HepG2 (cell line): Measurements from ENCODE around the gene FAM216A. TPM values are rescaled to one million over a fixed set of nuclear protein-coding genes. Genes with fewer than 3 reads are reported as not detected.
A peak's percentile ranks its signal among the peaks of the same experiment; 100 is the strongest.

Experiments
- ATAC-seq: fragments of 200-7000 bp; cut with Tn5 transposase; 3 replicates; pipeline ENCODE4 v1.9.1; 2020; ENCODE audit warnings: mild to moderate bottlenecking, moderate library complexity
- BruUV-seq: library from RNA; stranded (reverse); fragments of 400-500 nt; replicated peaks from 2 replicates; lab custom pipeline; 2021; lab: Mats Ljungman, UMichigan
- CTCF ChIA-PET: fragments of 300-600 bp; formaldehyde crosslinking; extraction: SDS; loops from one replicate; lab custom pipeline; 2021; ENCODE audit warnings: low total read pairs, inconsistent platforms, low intra/inter-chr PET ratio; lab: Yijun Ruan, JAX
- POLR2A ChIA-PET: fragments of 350-600 bp; sonication (Branson Sonifier 250); formaldehyde crosslinking; loops from one replicate; lab custom pipeline; 2020; ENCODE audit warnings: antibody characterized with exemption, inconsistent platforms; lab: Yijun Ruan, JAX
- DNase-seq: peaks from one replicate; pipeline ENCODE4 v3.0.0-alpha.2; 2015; ENCODE audit warnings: low spot score
- FAIRE-seq: peaks from 3 replicates; lab custom pipeline; 2011; peaks lifted over from hg19 to GRCh38; lab: Jason Lieb, UNC
- H2AFZ ChIP-seq: one replicate; pipeline ENCODE4 v1.6.1; 2011; ENCODE audit warnings: low read length, inconsistent platforms
- H3K27ac ChIP-seq: fragments of 300-600 bp; 3 replicates; pipeline ENCODE4 v1.8.0; 2011; ENCODE audit warnings: mixed run types, mild to moderate bottlenecking, mixed read lengths, low read length, inconsistent platforms; ENCODE audit not compliant: insufficient read depth; ENCODE audit errors: extremely low read length
- H3K27me3 ChIP-seq, 2 experiments: fragments of 200-600 bp in 1 of 2; 2 replicates in 1 of 2; 3 replicates in 1 of 2; pipeline versions ENCODE4 v1.6.0 to v1.8.0; 2011; ENCODE audit warnings: low read length in 2 of 2, mild to moderate bottlenecking in 2 of 2, moderate library complexity in 2 of 2, inconsistent platforms in 1 of 2; ENCODE audit not compliant: insufficient read depth in 2 of 2, control insufficient read depth in 1 of 2
- H3K36me3 ChIP-seq, 2 experiments: fragments of 200-600 bp in 1 of 2; replicated peaks in 1 of 2; 2 replicates in 1 of 2; 3 replicates in 1 of 2; pipeline versions ENCODE4 v1.5.1 to v1.8.0; 2011; ENCODE audit warnings: low read length in 2 of 2, inconsistent platforms in 1 of 2; ENCODE audit not compliant: insufficient read depth in 2 of 2, control insufficient read depth in 1 of 2
- H3K4me1 ChIP-seq: 2 replicates; pipeline ENCODE4 v1.5.1; 2012; ENCODE audit warnings: low read length, inconsistent platforms; ENCODE audit not compliant: insufficient read depth
- H3K4me2 ChIP-seq: 2 replicates; pipeline ENCODE4 v1.6.0; 2011; ENCODE audit warnings: low read depth, low read length, inconsistent platforms
- H3K4me3 ChIP-seq, 3 experiments: fragments of 200-600 bp in 1 of 3; sonication (generic), shearing (Covaris generic) in 1 of 3; replicated peaks in 1 of 3; 2 replicates each; pipeline ENCODE4 v1.5.1; 2011 to 2016; ENCODE audit warnings: low read length in 3 of 3, inconsistent platforms in 2 of 3, low read depth in 2 of 3, mild to moderate bottlenecking in 2 of 3, control low read depth in 1 of 3, mixed read lengths in 1 of 3; ENCODE audit not compliant: insufficient read depth in 1 of 3
- H3K79me2 ChIP-seq: one replicate; pipeline ENCODE4 v1.6.1; 2011; ENCODE audit warnings: low read length, inconsistent platforms; ENCODE audit not compliant: insufficient read depth
- H3K9ac ChIP-seq: 2 replicates; pipeline ENCODE4 v1.6.0; 2011; ENCODE audit warnings: mild to moderate bottlenecking, low read depth, low read length, inconsistent platforms; ENCODE audit not compliant: insufficient read depth
- H3K9me3 ChIP-seq: 2 replicates; pipeline ENCODE4 v1.5.1; 2012; ENCODE audit warnings: mild to moderate bottlenecking, low read length
- H4K20me1 ChIP-seq: 2 replicates; pipeline ENCODE4 v1.6.0; 2011; ENCODE audit warnings: inconsistent platforms, mild to moderate bottlenecking, low read length, moderate library complexity; ENCODE audit not compliant: insufficient read depth
- MAFF ChIP-seq: IDR thresholded peaks from 2 replicates; pipeline ENCODE4 v1.6.1; 2011; ENCODE audit warnings: low read depth, low read length, improper control_type of control experiment
- MAFK ChIP-seq, 2 experiments: IDR thresholded peaks in 1 of 2; conservative IDR thresholded peaks in 1 of 2; 2 replicates each; pipeline ENCODE4 v1.6.1; 2011; ENCODE audit warnings: improper control_type of control experiment in 2 of 2, low read length in 2 of 2
- WGBS: methylation state at CpG from one replicate; pipeline ENCODE4 v1.1.6; 2017; ENCODE audit warnings: low lambda C conversion rate; 5-methylcytosine and 5-hydroxymethylcytosine counted together
- in situ Hi-C: cut with HindIII; loops from 2 replicates; pipeline ENCODE4 v1.10.0; 2017; ENCODE audit warnings: low pct_unique_long_range_greater_than_20kb; ENCODE audit not compliant: extremely low pct_ligation_motif_present
- intact Hi-C: fragments of 100-400 bp; cut with micrococcal nuclease; formaldehyde crosslinking; loops from one replicate; pipeline ENCODE4 v1.10.0; 2022; ENCODE audit not compliant: unreplicated experiment
- polyA plus RNA-seq, 8 experiments: library from polyadenylated mRNA; depleted of rRNA in 3 of 8; stranded (reverse) in 7 of 8; unstranded in 1 of 8; fragments of >200 nt; fragmentation: Illumina TruSeq in 4 of 8; extraction: Trizol in 4 of 8; gene quantifications; 2 replicates each; pipeline versions ENCODE4 v1.2.1 to v1.2.3, GENCODE V29; 2011 to 2016; ENCODE audit warnings: low read depth in 4 of 8, missing spikeins in 1 of 8, mixed read lengths in 1 of 8; ENCODE audit not compliant: insufficient read depth in 1 of 8
- total RNA-seq, 5 experiments: library from RNA; depleted of rRNA; stranded (reverse); fragments of >200 nt; fragmentation: Illumina TruSeq; extraction: Trizol; gene quantifications; 2 replicates each; pipeline ENCODE4 v1.2.3, GENCODE V29; 2016; ENCODE audit warnings: low read depth in 1 of 5
- TF ChIP-seq, protein P1 (sequence below): sonication (generic); formaldehyde crosslinking; IDR thresholded peaks from 2 replicates; pipeline ENCODE4 v1.8.1; 2022; ENCODE audit warnings: low read depth, mild to moderate bottlenecking, missing genetic modification reagents

Gene FAM216A
- total and polyA plus RNA-seq, 2 of the 13 experiments (the other 11 are each of a cell fraction or from before 2014, with no cell fraction given): 20.3 to 31.2 TPM

DNA sequence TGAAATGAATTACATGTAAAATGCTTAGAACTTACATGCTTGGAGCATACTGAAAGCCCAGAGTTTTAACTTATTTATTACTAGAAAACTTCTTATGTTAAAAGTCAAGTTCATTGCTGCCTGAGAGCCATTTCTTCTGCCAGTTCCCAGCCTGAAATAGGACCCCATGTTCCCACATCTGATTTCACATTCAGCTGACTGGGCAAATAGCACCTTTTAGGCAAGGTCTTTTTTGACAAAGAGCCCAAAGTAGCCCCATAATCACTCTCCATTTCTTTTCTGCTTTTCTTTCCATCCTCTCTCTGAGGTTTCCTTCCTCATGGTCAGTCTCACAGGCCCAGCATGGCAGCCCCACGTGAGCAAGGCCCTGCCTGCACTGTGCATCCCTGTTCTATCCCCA lies 17.4 kb upstream of the FAM216A start:
- POLR2A ChIA-PET: interaction anchor here (2.0 to 2.9 kb wide), 2 partner anchors 18 to 150 kb away, joined by 11 to 49 read pairs; partner anchors contain the start of genes FAM216A and GPN3
- BruUV-seq: no TSS peak

More for the DNA sequence above, 17.4 kb upstream of the FAM216A start:
- DNase-seq: no peak
- no peak overlapping the region for H3K27ac ChIP-seq
- H3K9ac ChIP-seq: no peak overlapping the region
- peaks cover 3 to 18% of the 10 kb centered on the region in 2 experiments; a peak in 3 of 5 replicates for H3K36me3 ChIP-seq
- no peaks in the 10 kb centered on the region for H3K27me3 ChIP-seq
- intact Hi-C loops (loop anchor here (2.0 to 5.0 kb wide), 3 partner anchors 18 to 96 kb away; partner anchors contain the start of genes FAM216A, GPN3, RAD9B and VPS29), in situ Hi-C loops (loop anchor here (5.0 kb wide), 1 partner anchor 151 kb away; no protein-coding TSS in a partner anchor)
- WGBS: 97% methylated on average over 1 of the region's 1 CpG
- TF ChIP-seq MAFF (peak; percentile 59), MAFK (conservative IDR thresholded peaks at IDR 0.05 in 1 of 2, IDR thresholded peaks at IDR 0.05 in 1 of 2; ENCODE audit: low read length in 2 of 2) (peak; percentile 69 to 72)
- TF ChIP-seq, protein P1, sequence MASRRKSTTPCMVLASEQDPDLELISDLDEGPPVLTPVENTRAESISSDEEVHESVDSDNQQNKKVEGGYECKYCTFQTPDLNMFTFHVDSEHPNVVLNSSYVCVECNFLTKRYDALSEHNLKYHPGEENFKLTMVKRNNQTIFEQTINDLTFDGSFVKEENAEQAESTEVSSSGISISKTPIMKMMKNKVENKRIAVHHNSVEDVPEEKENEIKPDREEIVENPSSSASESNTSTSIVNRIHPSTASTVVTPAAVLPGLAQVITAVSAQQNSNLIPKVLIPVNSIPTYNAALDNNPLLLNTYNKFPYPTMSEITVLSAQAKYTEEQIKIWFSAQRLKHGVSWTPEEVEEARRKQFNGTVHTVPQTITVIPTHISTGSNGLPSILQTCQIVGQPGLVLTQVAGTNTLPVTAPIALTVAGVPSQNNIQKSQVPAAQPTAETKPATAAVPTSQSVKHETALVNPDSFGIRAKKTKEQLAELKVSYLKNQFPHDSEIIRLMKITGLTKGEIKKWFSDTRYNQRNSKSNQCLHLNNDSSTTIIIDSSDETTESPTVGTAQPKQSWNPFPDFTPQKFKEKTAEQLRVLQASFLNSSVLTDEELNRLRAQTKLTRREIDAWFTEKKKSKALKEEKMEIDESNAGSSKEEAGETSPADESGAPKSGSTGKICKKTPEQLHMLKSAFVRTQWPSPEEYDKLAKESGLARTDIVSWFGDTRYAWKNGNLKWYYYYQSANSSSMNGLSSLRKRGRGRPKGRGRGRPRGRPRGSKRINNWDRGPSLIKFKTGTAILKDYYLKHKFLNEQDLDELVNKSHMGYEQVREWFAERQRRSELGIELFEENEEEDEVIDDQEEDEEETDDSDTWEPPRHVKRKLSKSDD: no peak
- no peak for ATAC-seq
- H3K9me3 ChIP-seq: no peaks in the 10 kb centered on the region
- peaks cover 40% of the 10 kb centered on the region for H3K4me1 ChIP-seq
- CTCF ChIA-PET: no interaction called here
- no peak overlapping the region for H2AFZ ChIP-seq
- H4K20me1 ChIP-seq: no peaks in the 10 kb centered on the region
- no peak overlapping the region for H3K4me3 ChIP-seq
- FAIRE-seq: no peak
- no peak overlapping the region for H3K4me2 ChIP-seq
- peaks cover 24% of the 10 kb centered on the region for H3K79me2 ChIP-seq
